Measurements from ENCODE around the gene ST7.

ST7 gene

GRCh38 chr7:117134889-117135552 is 181.7 kb downstream of the ST7 start:
- no peak for DNase-seq

- no peak for DNase-seq
Observed at GRCh38 chr7:117135553-117135891, 182.2 kb downstream of the ST7 start.

DNA sequence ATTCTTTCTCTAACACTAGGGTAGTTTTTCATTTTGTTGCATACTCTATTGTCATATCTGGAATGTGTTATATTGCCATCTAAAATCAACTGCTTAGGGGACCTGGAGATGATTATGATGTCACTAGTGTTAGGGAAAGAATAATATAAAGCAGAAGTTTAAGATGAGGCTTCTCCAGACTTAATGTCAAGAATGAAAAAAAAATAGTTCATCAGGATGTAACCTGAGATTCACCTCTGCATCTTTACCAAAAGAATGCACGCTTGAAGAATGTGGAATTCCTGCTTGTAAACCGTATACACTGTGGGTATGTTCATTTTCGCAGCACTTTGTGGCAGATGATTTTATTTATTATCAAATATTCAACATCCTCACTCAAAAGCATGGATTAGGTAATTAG is 184.6 kb downstream of the ST7 start:
- DNase-seq: no peak

DNA sequence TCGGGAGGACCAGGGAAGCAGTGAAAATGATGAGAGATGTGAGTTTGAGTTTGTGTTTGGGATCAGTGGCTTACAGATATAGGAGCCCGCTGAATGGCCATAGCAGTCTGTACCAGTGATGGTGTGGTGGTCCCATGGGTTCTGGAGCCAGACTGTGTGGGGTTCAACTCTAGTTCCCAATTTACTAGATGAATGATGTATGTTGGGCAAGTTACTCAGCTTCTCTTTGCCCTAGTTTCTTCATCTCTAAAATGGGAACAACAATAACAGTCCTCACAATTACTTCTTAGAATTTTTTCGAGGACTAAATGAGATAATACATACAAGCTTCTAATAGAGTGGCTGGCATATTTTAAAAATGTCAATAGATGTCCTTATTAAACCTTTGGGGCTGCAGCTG is 185.2 kb downstream of the ST7 start:
- DNase-seq: no peak

GRCh38 chr7:117138981-117139380 is 185.7 kb downstream of the ST7 start:
- no peak for DNase-seq

DNA sequence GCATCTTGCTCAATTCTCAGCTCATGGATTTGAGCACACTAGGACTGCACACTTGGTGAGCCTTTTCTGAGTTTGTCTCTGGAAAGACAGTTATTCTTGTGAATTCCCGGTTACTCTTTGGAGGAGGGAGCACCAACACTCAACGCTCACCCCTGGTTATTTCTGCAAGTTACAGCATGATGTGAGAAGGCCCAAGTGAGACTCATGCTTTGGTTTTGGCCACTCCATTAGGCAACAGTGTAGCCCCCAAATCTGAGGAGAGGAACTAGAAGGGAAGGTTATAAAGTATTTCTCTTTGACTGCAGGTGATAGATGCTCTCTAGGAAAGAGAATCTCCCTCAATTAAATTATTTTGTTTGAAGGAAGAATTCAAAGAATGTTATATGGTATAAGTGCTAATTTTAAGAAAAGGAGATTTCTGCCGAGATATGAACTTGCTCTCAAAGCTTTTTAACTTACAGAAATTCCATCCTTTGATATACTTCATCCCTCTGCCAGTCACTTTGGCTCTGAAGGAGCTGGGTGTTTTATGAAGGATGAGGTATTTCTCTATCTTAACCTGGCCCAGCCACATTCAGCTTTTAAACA is 186.2 kb downstream of the ST7 start:
- DNase-seq: no peak

DNA sequence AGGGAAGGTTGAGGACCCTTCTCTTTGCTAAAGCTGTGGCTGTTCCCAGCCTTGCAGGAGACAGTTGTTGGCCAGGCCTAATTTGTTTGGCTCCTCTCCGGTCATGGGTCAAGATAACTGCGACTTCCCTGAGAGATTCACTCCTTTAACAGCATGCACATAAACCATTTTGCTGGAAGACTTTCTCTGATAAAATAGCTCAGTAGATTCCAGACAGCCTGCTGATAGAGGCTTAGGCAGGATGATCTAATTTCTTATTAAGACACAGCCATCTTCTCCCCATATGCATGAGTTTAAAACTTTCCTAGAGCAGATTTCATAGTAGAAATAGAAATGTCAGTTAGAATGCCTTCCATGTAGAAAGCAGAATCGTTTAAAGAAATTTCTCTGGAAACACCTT is 187.6 kb downstream of the ST7 start:
- no peak for DNase-seq

DNA sequence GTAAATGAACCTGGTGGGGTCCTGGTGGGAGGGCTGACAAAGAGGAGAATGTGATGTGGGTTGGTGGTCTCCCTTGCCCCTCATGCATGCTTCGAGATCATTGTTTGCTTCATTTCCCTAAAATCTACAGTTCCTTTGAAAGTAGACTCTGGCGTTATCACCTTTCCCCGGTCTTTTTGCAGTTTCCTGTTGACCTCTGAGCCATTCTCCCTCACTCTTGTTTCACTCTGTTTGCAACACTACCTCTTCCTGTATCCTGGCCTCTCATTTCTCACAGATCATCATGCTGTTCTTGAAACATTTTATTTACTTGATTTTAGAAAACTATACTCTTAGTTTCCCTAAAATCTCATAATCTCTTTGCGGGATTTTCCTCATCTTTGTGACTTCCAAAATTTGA is 189.8 kb downstream of the ST7 start:
- DNase-seq: no peak

- DNase-seq: no peak
Observed at GRCh38 chr7:117143580-117143979, 190.3 kb downstream of the ST7 start.

GRCh38 chr7:117145333-117145732 is 192.0 kb downstream of the ST7 start:
- no peak for DNase-seq

- no peak for DNase-seq
Observed at GRCh38 chr7:117146059-117146458, 192.8 kb downstream of the ST7 start.

DNA sequence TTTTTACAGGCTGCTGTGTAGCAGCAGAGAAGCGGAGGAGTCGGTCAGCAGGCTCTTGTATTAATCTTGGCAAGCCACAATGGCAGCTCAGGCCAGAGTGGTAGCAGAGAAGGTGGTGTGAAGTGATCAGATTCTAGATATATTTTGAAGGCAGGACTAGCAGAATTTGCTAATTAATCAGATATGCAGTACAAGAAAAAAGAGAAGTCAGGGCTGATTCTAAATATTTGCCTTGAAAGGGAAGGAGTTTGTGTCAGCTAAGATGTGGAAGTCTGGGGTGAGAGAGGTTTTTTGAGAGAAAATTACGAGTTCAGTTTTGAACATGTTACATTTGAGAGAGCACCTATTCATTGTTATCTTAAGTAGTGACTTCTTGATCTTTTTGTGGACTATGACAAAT is 193.2 kb downstream of the ST7 start:
- no peak for DNase-seq

DNA sequence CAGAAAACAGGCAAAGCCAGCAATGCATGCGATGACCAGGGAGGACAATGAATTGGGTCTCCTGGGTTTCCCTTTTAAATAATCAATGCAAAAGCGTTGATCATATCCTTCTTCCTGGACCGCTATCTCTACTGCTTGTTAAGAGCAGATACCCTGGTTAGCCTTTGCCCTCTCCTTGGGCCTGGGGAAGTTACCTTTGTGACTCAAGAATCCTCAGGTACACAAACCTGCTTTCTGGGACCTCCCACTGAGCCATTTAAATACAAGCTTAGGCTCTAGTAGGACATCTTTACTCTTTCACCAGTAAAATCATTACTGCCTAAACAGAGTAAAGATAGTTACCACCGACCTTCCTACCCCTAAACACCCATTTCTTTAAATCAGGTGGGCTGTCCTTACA is 195.7 kb downstream of the ST7 start:
- DNase-seq: no peak

DNA sequence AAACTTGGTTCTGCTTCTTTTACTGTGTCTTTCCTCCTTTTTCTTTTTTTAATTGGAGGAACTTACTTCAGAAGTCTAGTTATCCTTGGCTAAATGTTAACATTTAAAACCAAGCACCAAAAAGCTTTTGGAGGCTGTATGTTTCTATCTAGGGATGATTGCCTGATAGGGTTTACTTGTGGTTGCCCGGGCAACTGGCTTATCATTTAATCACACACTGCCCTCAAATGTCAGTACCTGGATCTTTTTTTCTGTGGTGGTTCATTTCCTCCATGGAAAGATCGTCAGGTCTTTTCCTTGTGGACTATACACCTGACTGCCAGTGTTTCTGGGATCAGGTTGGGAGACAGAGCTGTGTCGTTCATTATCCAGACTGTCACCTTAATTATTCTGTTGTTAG is 196.4 kb downstream of the ST7 start:
- peak; percentile 10 for DNase-seq

DNA sequence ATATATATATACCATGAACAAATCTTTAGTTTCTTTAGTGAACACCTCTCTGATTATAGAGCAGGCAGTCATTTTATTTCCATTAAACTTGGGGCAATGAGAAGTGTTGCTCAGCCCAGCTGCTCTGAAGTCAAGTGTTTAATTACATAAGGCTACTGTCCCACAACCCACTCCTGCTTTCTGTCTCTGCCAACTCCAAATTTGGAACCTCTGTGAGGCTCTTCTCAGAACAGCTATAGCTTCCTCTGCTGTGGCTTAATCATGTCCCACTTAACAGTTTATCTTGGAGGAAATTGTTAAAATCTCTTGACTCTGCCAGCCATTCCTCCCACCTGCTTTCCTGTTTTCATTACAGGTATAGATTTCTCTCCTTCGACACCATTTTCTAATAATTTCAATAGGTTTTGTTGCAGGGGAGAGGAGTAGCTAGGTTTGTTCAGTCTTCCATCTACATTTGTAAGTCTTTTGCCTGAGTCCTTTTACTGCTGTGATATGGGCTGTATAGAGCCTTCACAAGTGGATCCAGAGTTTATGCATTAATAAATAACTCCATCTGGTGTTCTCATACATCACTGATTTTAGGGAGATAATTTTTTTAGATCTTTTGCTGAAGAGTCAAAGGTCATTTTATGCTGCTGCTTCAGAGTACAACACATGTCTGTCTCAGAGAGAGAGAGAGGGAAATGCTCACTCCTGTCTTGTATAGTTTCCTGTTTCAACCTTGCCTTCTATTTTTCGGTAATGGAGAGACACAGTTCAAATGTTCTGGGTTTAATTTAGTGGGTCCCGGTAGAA is 199.1 kb downstream of the ST7 start:
- peak; percentile 15 for DNase-seq

- DNase-seq: no peak
Observed at GRCh38 chr7:117153016-117153545, 199.8 kb downstream of the ST7 start.

GRCh38 chr7:117154721-117155120 is 201.4 kb downstream of the ST7 start:
- DNase-seq: no peak

GRCh38 chr7:117155694-117156093 is 202.4 kb downstream of the ST7 start:
- DNase-seq: no peak

DNA sequence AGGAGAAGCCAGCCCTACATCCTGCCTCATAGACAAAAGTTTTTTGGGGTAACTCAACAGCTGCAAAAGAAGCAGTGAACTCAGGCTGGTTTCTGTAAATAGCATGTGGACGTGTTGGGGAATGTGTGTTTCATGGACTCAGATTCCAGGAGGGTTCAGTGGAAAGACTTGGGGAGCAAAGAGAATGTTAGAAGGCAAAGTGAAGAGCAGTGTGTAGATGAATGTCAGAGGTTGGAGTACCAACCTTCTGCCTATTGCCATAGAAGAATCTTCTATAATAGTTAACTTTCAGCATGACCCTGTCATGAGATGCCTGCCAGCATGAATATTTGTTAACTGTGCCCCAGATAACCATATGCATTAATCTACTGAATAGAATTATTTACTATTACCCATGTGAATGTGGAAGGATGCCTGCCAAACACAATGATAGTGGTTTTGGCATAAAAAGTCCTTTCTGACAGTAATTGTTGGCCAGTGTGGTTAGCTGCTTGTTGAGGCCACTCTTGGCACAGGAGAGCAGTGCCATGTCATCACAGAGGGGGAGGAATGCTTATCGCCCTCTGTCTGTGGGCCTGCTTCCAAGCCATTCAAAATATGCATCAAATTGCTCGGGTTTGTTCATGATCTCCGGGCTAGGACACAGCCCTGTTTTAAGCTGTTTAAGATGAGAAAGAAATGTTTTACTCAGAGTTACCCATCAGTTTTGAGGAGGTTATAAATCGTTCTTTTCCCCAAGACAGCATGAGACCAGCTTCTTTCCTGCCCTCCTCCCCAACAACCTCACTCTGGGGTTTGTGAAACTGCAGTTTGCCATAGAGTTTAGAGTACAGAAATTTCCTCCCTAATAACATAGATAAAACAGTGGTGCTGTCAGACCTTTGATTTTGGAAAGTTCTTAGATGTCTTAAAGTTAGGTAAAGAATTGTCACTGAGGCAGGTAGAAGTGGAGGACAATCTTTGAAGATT is 204.2 kb downstream of the ST7 start:
- DNase-seq: peak; percentile 5

DNA sequence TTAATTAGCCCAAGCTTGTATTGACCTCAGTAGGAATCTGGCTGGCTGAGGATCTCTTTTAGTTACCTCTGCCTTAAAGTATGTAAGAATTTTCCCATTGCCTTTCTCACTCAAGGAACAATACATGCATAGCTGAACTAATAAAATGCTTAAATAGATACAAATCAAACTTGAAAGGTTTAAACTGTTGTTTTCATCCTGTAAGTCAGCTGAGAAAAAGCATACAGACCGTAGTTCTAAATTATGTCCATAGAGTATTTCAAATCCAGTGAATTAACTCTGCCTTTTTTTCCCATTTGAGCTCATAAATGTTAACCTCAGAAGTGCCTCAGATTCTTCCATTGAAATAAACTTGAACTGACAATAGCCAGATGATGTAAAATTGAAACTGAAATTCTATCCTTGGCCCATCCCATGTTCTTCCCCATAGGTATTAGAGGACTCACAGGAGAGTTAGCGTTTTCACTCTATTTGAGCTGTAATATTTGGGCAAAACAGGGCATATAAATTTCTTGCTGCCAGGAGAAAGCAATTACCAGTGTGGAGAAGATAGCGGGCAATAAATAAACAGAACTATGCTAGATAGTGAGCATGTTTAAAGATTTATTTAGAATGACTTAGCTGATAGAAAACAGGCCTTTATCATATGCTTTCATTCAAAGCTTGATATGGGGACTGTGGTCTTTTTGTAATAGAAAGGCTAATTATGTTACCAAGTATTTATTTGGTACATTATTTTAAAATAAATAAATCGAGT is 205.8 kb downstream of the ST7 start:
- DNase-seq: no peak

GRCh38 chr7:117163101-117163500 is 209.8 kb downstream of the ST7 start:
- no peak for DNase-seq

- DNase-seq: no peak
Observed at GRCh38 chr7:117164620-117165019, 211.3 kb downstream of the ST7 start.

Data from DMS53 (cell line).